ENCODE data around the gene ARID1B. TPM values are rescaled to one million over a fixed set of nuclear protein-coding genes. Genes with fewer than 3 reads are reported as not detected.

The ARID1B gene
- total and polyA plus RNA-seq, 7 donors, result 8.4 to 115 (median 69.6) TPM

DNA sequence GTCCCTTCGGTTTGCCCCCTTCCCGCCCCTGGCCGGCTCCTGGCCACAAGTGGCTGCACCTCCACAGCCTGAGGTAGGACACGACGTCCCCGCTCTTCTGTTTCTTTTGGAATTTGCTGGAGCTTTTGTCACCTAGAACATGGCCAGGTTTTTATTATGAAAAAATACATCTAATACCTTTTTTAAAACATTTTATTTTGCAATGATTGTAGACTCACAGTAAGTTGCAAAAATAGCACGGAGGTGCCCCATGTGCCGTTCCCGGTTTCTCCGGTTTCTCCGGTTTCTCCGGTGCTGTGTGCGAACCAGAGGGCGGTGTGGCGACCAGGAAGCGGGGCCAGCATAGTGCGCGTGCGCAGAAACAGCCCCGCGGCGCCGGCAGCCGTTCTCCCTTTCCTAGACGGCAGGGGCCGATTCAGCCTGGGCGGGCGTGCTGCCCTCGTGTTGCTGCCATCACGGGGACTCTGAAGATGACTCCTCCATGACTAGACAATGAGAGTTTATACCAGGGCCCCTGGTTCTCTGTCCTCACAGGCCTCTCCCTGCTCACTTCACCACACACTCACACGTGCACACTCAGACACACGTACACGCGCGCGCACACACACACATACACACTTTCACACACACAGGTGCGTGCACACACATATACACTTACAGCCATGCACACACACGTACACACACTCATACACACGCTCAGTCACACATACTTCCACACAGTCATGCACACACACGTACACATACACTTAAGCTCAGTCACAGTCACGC is 444.1 kb downstream of the ARID1B start:
- Histone ChIP-seq H3K36me3 (no peaks in the 10 kb centered on the region), H3K4me1 (peaks cover 0 to 18% (median 9%) of the 10 kb centered on the region in 4 donors), H3K27ac (peak overlapping the region in 1 of 4 donors; percentile 37), H3K4me3 (peak overlapping the region; percentile 17 to 49 (median 42)), H3K9me3 (no peaks in the 10 kb centered on the region), H3K27me3 (no peaks in the 10 kb centered on the region)
- 22 to 25% methylated on average over 41 of the region's 41 CpGs for WGBS, 2 donors
- DNase-seq, result peak; percentile 89
- intact Hi-C loops (cut with DNase I), result no loop called here
- TF ChIP-seq POLR2AphosphoS5 (IDR thresholded peaks at IDR 0.05), result peak in 1 of 4 donors; percentile 12
- TF ChIP-seq POLR2A (IDR thresholded peaks at IDR 0.05), result no peak
- no peak for TF ChIP-seq EP300 (IDR thresholded peaks at IDR 0.05)
- TF ChIP-seq CTCF (IDR thresholded peaks at IDR 0.05), result peak in 1 of 4 experiments; percentile 9

GRCh38 chr6:157221817-157222175 is 444.6 kb downstream of the ARID1B start:
- no peaks in the 10 kb centered on the region for H3K36me3 ChIP-seq
- no peak overlapping the region for H3K27ac ChIP-seq
- no peak for DNase-seq
- H3K4me3 ChIP-seq, result no peak overlapping the region
- H3K9me3 ChIP-seq, result no peaks in the 10 kb centered on the region
- H3K27me3 ChIP-seq, result no peaks in the 10 kb centered on the region
- 91 to 92% methylated on average over 11 of the region's 11 CpGs for WGBS, 2 donors
- intact Hi-C loops (cut with DNase I), result no loop called here
- H3K4me1 ChIP-seq, result peaks cover 0 to 18% (median 12%) of the 10 kb centered on the region in 4 donors
- no peak for TF ChIP-seq EP300 (IDR thresholded peaks at IDR 0.05)
- no peak for TF ChIP-seq POLR2A (IDR thresholded peaks at IDR 0.05)
- no peak for TF ChIP-seq CTCF (IDR thresholded peaks at IDR 0.05)
- no peak for TF ChIP-seq POLR2AphosphoS5 (IDR thresholded peaks at IDR 0.05)

DNA sequence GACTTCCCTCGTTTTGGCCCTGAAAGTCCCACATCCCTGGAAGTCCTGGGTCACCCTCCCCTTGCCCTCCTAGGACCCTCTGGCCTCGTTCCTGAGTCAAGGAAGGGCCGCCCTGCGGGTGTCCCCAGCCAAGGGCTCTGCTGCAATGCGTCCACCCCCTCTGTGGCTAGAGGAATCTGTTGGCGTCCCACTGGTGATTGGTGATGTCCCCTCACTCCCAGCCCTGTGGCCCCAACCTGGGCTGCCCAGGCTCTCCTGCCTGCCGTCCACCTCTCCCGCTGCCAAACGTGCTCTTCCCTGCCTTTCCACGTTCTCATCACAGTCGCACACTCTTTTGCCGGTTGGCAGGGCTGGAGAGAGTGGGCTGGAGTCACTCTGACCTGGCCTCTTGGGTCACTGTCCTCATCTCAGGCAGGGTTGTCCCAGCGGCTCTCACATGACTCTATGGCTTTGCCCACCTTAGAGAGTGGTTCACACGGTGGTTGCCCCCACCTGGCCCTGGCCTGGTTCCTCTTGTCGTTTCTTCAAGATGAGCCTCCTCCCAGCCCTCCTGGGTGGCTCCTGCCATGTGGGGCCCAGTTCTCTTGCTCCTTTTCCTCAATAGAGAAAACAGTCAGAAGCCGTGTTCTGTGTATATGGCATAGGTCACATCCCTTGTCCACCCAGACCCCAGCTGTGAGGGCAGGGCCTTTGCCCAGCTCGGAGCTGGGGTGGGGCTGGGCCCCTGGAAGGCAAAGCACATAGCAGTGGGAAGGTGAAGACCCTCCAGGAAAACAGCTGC is 445.2 kb downstream of the ARID1B start:
- Histone ChIP-seq H3K4me1 (peaks cover 0 to 21% (median 16%) of the 10 kb centered on the region in 4 donors), H3K27ac (no peak overlapping the region), H3K27me3 (no peaks in the 10 kb centered on the region), H3K4me3 (no peak overlapping the region), H3K9me3 (no peaks in the 10 kb centered on the region), H3K36me3 (no peaks in the 10 kb centered on the region)
- DNase-seq, result no peak
- 85 to 91% methylated on average over 17 of the region's 17 CpGs for whole genome bisulfite sequencing, 2 donors
- intact Hi-C loops (cut with DNase I), result no loop called here
- no peak for TF ChIP-seq EP300 (IDR thresholded peaks at IDR 0.05)
- no peak for TF ChIP-seq CTCF (IDR thresholded peaks at IDR 0.05)
- no peak for TF ChIP-seq POLR2A (IDR thresholded peaks at IDR 0.05)
- TF ChIP-seq POLR2AphosphoS5 (IDR thresholded peaks at IDR 0.05), result no peak

DNA sequence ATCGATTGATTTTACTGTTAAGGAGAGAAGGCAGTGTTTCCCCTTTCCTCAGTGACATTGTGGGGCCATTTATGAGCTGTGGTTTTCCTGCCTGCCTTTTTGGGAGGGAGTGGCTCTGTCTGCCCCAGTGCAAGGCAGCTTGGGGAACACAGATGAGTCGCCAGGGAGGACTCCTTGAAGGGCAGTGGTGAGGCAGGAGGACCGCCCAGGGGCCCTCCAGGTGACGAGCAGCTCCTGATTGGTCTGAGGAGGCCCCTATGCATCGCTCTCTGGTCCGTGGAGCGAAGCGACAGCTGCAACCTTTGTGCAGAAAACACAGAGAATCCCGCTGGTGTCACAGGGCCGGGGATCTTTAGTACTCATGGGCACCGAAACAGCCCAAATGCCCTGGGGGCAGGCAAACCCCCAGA is 445.8 kb downstream of the ARID1B start:
- intact Hi-C loops (cut with DNase I), result no loop called here
- no peak overlapping the region for H3K27ac ChIP-seq
- H3K4me1 ChIP-seq, result peaks cover 0 to 21% (median 16%) of the 10 kb centered on the region in 4 donors
- H3K36me3 ChIP-seq, result no peaks in the 10 kb centered on the region
- H3K4me3 ChIP-seq, result no peak overlapping the region
- DNase-seq, result no peak
- TF ChIP-seq EP300 (IDR thresholded peaks at IDR 0.05) (no peak), POLR2A (IDR thresholded peaks at IDR 0.05) (no peak), POLR2AphosphoS5 (IDR thresholded peaks at IDR 0.05) (no peak), CTCF (IDR thresholded peaks at IDR 0.05) (no peak)
- no peaks in the 10 kb centered on the region for H3K27me3 ChIP-seq
- no peaks in the 10 kb centered on the region for H3K9me3 ChIP-seq
- 61 to 89% methylated on average over 11 of the region's 11 CpGs for WGBS, 2 donors
